KMS-11 (cell line): Measurements from ENCODE around the gene KRT78.

Experiments
- H2AFZ ChIP-seq: fragments of 200-600 bp; sonication (generic); 2 replicates; pipeline ENCODE4 v1.6.1; 2016; ENCODE audit warnings: antibody characterized with exemption, mixed run types, low read depth
- H3K27ac ChIP-seq: fragments of 200-600 bp; sonication (generic); 2 replicates; pipeline ENCODE4 v1.6.1; 2016; ENCODE audit warnings: mild to moderate bottlenecking, mixed run types
- H3K27me3 ChIP-seq: fragments of 200-600 bp; sonication (generic); 2 replicates; pipeline ENCODE4 v1.6.1; 2017; ENCODE audit warnings: mild to moderate bottlenecking, low read depth, mixed run types, moderate library complexity; ENCODE audit not compliant: insufficient read depth
- H3K36me3 ChIP-seq: fragments of 200-600 bp; sonication (generic); 2 replicates; pipeline ENCODE4 v1.6.1; 2017; ENCODE audit warnings: mild to moderate bottlenecking, mixed run types; ENCODE audit not compliant: insufficient read depth
- H3K4me1 ChIP-seq: fragments of 200-600 bp; sonication (generic); 2 replicates; pipeline ENCODE4 v1.6.1; 2016; ENCODE audit warnings: mild to moderate bottlenecking, low read depth, mixed run types; ENCODE audit not compliant: poor library complexity, severe bottlenecking
- H3K4me2 ChIP-seq: fragments of 200-600 bp; sonication (generic); 2 replicates; pipeline ENCODE4 v1.7.0; 2016; ENCODE audit warnings: mild to moderate bottlenecking, mixed run types
- H3K4me3 ChIP-seq: fragments of 200-600 bp; sonication (generic); IDR thresholded peaks from 2 replicates; pipeline ENCODE4 v1.6.1; 2017; ENCODE audit warnings: low read depth, low read length, mixed read lengths; ENCODE audit not compliant: insufficient read depth
- H3K79me2 ChIP-seq: fragments of 200-600 bp; sonication (generic); 2 replicates; pipeline ENCODE4 v1.6.1; 2016; ENCODE audit warnings: low read depth, mixed run types; ENCODE audit not compliant: insufficient read depth
- H3K9ac ChIP-seq: fragments of 200-600 bp; sonication (generic); 2 replicates; pipeline ENCODE4 v1.6.1; 2016; ENCODE audit warnings: mild to moderate bottlenecking, mixed run types
- H4K20me1 ChIP-seq: fragments of 200-600 bp; sonication (generic); 2 replicates; pipeline ENCODE4 v1.6.1; 2016; ENCODE audit warnings: mild to moderate bottlenecking, mixed run types; ENCODE audit not compliant: insufficient read depth
- CTCF ChIP-seq: fragments of 200-600 bp; sonication (generic); conservative IDR thresholded peaks from 2 replicates; pipeline ENCODE4 v1.6.1; 2017; ENCODE audit warnings: low read depth, mild to moderate bottlenecking, antibody characterized with exemption, low read length, moderate library complexity, mixed read lengths

KRT78 gene

GRCh38 chr12:52823761-52824450, 24.9 kb downstream of the KRT78 start:
- H2AFZ ChIP-seq: no peak overlapping the region
- no peak overlapping the region for H3K4me3 ChIP-seq
- no peak for TF ChIP-seq CTCF
- H4K20me1 ChIP-seq: no peaks in the 10 kb centered on the region
- H3K9ac ChIP-seq: no peak overlapping the region
- H3K36me3 ChIP-seq: no peaks in the 10 kb centered on the region
- peaks cover 50% of the 10 kb centered on the region for H3K27me3 ChIP-seq
- no peak overlapping the region for H3K27ac ChIP-seq
- no peaks in the 10 kb centered on the region for H3K79me2 ChIP-seq
- H3K4me2 ChIP-seq: no peak overlapping the region
- no peaks in the 10 kb centered on the region for H3K4me1 ChIP-seq

GRCh38 chr12:52822771-52823510, 25.9 kb downstream of the KRT78 start:
- H3K27me3 ChIP-seq: peaks cover 52% of the 10 kb centered on the region
- H3K79me2 ChIP-seq: no peaks in the 10 kb centered on the region
- no peak for TF ChIP-seq CTCF
- H3K4me2 ChIP-seq: no peak overlapping the region
- H3K4me1 ChIP-seq: no peaks in the 10 kb centered on the region
- H3K36me3 ChIP-seq: no peaks in the 10 kb centered on the region
- no peak overlapping the region for H3K4me3 ChIP-seq
- H4K20me1 ChIP-seq: no peaks in the 10 kb centered on the region
- no peak overlapping the region for H3K9ac ChIP-seq
- H3K27ac ChIP-seq: no peak overlapping the region
- no peak overlapping the region for H2AFZ ChIP-seq

- H3K27me3 ChIP-seq: peaks cover 52% of the 10 kb centered on the region
Observed at GRCh38 chr12:52821826-52822660, 26.8 kb downstream of the KRT78 start.

More at GRCh38 chr12:52821826-52822660, 26.8 kb downstream of the KRT78 start:
- TF ChIP-seq CTCF: no peak
- Histone ChIP-seq H3K27ac (no peak overlapping the region), H3K4me2 (no peak overlapping the region), H3K79me2 (no peaks in the 10 kb centered on the region), H3K9ac (no peak overlapping the region), H3K4me3 (no peak overlapping the region), H4K20me1 (no peaks in the 10 kb centered on the region), H3K36me3 (no peaks in the 10 kb centered on the region), H2AFZ (no peak overlapping the region), H3K4me1 (no peaks in the 10 kb centered on the region)
